HG03045 (cell line): ENCODE data around the gene ALG1.
A peak's percentile ranks its signal among the peaks of the same experiment; 100 is the strongest.

Experiments
- ATAC-seq: cut with Tn5 transposase; IDR thresholded peaks from one replicate; pipeline ENCODE4 v1.9.1; 2021; ENCODE audit warnings: mild to moderate bottlenecking, moderate library complexity; ENCODE audit not compliant: unreplicated experiment

Gene ALG1

DNA sequence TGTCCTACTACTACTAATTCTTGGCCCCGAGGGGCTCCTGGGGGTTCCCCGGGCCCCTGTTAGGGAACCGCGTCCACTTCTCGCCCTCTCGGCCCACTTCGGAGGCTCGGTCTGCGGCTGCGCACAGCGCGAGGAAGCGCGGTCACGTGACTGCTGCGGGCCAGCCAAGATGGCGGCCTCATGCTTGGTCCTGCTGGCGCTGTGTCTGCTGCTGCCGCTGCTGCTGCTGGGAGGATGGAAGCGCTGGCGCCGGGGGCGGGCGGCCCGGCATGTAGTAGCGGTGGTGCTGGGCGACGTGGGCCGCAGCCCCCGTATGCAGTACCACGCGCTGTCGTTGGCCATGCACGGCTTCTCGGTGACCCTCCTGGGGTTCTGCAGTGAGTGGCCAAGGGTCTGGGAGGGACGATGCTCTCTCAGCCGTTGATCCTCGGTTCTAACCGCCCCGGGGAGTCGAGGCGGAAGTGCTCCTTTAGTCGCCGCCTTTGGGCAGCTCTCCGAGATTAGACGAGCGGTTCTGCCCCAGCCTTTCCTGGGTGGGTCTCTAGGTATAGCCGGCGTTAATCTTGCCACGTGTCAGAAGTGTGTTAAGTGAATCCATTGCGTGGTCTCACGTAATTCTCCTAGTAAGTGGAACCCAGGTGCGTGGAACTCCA is at the start of gene ALG1:
ALG1 (plus strand) TSS at position 163 of the 653 bp plus-strand sequence; CDS start at position 170, 7 bp downstream.
- ATAC-seq = peak; percentile 81

GRCh38 chr16:5022521-5022920 is 49.1 kb upstream of the ALG1 start:
- no peak for ATAC-seq

GRCh38 chr16:5024632-5025031 is 47.0 kb upstream of the ALG1 start:
- ATAC-seq = no peak

GRCh38 chr16:5025171-5025632 is 46.4 kb upstream of the ALG1 start:
- no peak for ATAC-seq

DNA sequence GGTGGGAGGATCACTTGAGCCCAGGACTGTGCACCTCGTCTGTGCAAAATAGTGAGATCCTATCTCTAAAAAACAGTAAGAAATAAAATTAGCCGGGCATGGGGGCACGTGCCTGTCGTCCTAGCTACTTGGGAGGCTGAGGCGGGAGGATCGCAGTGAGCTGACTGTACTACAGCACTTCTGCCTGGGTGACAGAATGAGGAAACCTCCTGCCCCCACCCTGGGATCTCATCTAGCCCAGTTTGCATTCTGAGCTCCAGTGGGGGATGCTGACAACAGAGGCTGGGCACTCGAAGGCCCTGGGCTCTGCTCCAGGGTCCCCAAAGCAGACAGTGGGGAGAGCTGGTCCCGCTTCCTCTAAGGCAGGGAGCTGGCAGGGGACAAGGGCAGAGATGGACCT is 45.0 kb upstream of the ALG1 start:
- no peak for ATAC-seq

DNA sequence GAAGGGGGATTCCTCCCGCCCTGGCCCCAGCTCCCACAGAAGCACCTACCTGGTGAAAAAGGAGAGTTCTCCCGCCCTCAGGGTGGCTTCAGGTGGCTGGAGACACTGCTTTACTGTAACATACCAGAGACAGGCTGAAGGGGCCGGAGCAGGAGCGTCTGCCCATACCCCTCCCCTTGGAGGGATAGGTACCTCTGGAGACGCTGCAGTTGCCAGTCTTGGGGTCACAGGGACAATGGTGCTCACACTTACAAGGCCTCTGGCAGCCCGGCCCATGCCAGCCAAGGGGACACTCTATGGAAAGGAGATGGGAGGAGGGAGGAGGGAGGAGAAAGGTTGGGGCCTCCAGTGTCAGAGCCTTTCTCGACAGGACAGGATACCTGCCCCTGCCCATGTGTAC is 44.6 kb upstream of the ALG1 start:
- no peak for ATAC-seq

DNA sequence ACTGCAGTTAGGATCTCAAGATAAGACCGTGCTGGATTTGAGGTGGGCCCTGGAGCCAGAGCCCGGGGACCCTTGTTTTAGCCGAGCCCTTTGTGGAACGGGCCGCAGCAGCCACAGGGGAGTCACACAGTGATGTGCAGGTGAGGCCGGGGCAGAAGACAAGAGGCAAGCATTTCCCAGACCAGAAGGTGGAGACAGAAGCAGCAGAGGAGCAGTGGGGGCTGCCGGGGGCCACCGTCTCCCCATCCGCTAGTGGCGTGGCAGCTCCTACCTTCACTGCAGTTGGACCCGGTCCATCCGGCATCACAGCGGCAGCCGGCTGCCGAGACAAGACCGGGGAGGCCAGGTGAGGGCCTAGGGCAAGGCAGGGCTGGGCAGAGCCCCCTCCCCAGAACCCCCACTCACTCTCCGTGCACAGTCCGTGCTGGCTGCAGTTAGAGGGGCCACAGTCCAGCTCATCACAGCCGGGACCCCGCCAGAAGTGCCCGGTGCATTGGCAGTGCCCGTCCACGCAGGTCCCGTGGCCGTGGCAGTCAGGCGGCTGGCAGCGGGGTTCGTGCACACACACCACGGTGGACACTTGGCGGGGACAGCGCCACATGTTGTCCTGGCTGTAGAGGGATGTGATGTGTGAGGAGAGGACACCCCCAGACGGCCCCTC is 43.9 kb upstream of the ALG1 start:
- ATAC-seq = no peak

DNA sequence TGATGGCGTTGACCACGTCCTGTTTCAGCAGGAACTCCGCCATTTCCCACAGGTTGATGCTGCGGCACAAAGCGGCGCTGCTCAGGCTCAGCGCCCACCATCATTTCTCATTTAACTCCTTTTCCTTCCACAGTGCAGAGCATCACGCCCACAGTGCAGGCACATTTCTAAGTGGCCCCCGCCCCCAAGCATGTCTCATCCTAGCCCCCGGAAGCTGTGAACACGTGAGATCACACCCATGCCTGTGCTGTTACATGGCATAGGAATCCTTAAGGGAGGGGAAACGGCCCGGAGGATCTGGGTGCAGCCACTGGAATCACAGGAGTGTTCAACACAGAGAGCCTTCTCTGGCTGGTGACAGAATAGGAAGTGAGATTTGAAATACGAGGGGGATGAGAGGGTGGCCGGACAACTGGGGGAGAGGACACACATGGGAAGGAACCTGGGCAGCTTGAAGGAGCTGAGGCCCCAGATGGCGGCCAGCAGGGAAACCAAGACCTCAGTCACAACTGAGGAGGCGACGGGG is 42.6 kb upstream of the ALG1 start:
- no peak for ATAC-seq

DNA sequence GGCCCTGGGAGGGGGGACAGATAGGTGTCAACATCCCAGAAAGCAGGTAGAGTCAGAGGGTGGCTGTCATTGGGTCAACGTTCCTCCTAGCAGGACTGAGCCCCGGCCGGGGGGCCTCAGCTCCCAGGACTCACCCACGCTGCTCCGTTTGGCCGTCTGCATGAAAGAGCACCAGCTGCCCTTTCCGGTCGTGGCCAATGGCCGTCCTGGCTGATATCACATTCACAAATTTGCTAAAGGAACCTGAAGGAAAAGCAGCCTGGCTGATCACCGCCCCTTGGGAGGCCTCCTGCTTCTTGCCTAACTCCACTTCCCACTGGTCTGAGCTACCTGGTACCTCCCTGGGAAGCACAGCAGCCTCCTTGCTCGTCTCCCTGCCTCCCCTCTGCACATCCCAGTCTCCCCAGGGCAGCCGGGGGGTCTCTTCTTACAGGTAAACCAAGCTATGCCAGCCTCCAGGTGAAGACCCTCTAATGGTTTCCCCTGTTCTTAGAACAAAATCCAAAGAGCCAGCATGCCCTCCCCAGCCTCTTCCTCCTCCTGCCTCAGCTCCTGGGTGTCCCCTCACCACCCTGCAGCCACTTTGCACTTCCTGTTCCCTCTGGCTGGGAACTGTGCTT is 41.3 kb upstream of the ALG1 start:
- no peak for ATAC-seq

GRCh38 chr16:5031601-5032000 is 40.0 kb upstream of the ALG1 start:
- ATAC-seq = no peak

DNA sequence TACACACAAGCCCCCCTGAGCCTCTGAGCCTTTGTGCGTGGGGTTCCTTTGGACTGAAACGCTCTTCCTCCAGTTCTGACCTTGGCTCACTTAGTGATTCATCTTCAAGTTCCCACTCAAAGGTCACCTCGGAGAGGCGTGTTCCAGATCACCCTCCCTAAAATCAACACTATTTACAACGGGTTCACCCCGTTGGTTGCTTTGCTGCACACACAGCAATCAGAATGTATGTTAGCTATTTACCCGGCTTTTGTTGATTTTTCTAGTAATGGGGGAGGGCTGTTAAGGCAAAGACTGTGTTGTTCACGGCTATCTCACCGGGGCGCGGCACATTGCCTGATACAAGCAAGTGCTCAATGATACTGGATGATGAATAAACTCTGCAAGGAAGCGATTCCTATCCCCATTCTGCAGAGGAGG is 38.9 kb upstream of the ALG1 start:
- ATAC-seq = no peak

DNA sequence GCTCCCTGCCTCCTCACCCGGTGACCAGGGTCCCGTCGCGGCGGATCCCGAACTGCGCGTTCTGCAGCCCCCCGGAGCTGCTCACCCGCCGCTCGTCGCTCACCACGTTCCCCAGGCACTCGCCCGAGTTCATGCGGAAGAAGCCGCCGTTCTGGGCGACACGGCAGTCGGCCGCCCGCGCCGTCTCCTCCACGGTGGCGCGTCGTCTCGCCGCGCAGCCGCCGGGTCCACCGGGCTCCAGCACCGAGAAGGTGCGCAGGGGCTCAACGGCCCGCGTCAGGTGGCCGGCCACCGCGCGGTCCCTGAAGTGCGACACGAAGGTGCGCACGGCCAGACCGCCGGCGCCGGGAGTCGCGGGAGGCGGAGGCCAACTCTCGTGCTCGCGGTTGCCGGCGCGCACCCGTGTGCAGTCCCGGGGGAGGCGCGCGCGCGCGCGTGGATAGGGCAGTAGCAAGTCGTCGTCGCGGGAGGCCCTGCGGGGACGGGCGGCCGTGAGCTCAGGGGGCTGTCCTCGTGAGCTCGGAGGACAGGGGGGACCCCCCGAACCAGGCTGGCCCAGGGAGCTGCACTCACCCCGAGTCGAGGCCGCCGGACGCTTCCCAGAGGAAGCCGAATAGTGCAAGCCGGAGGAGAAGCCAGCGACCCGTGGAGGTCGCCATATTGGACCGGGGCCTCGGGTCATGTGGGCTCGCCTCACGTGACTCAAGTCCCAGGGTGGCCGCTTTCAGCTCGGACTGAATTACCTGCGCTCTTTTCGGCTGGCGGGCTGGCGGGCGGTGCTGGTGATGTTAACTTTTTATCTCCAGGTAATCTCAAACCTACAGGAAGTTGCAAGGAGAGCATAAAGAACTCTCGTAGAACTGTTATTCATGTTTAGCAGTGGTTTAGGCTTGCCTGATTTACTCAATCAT is 38.1 kb upstream of the ALG1 start, which contains the start of gene NAGPA:
NAGPA (minus strand) TSS at position 680 of the 911 bp plus-strand sequence; CDS start at position 659, 21 bp downstream.
- peak; percentile 81 for ATAC-seq

GRCh38 chr16:5034167-5034523 is 37.5 kb upstream of the ALG1 start:
- no peak for ATAC-seq

DNA sequence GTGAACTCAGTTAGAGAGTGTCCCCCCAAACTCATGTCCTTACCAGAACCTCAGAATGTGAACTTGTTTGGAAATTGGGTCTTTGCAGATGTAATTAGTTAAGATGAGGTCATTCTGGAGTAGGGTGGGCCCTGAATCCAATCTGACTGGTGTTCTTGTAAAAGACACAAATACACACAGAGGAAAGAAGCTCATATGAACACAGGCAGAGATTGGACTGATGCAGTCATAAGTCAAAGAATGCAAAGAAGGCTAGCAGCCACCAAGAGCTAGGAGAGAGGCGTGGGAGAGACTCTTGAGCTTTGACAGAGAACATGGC is 35.8 kb upstream of the ALG1 start:
- ATAC-seq = no peak

GRCh38 chr16:5036228-5037156 is 35.2 kb upstream of the ALG1 start:
- ATAC-seq = no peak

DNA sequence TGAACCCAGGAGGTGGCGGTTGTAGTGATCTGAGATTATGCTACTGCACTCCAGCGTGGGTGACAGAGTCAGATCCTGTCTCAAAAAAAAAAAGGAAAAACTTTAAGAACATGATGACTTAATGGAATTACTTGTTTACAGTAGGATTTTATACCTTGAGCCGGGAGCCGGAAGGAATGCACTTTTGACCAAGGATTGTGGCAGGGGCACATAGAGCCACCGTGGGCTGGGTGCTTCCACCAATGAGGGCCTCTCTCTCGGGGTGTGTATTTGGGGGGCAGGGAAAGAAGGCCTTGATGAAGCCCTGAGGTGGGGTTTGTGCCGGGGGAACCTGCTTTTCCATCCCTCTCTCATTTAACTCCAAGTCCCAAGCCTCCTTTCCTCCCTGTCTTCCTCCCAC is 31.2 kb upstream of the ALG1 start:
- no peak for ATAC-seq

- ATAC-seq = no peak
Measured at GRCh38 chr16:5041600-5042133, 30.0 kb upstream of the ALG1 start.

DNA sequence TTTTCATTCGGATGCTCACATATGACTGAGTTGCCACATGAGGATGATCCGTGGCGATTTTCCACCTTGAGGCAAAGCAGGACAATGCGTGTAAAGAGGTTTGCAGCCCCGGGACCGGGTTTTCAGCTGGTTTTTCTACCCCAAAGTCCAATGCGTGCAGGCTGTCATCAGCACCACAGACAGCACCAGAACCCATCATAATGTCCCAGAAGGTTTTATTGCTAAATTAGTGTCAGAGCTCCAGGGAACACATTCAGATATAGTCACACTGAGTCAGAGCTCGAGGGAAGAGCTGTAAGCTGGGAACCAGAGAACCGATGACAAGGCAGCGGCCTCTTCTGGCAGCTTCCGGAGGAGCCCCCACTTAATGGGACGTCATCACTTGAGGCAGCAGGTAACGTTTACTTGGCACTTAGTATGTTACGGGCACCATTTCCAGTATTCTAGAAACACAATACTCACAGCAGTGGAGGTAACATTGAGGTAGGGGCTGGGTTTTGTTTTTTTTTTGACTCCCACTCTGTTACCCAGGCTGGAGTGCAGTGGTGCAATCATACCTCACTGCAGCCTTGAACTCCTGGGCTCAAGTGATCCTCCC is 29.0 kb upstream of the ALG1 start:
- ATAC-seq = no peak

DNA sequence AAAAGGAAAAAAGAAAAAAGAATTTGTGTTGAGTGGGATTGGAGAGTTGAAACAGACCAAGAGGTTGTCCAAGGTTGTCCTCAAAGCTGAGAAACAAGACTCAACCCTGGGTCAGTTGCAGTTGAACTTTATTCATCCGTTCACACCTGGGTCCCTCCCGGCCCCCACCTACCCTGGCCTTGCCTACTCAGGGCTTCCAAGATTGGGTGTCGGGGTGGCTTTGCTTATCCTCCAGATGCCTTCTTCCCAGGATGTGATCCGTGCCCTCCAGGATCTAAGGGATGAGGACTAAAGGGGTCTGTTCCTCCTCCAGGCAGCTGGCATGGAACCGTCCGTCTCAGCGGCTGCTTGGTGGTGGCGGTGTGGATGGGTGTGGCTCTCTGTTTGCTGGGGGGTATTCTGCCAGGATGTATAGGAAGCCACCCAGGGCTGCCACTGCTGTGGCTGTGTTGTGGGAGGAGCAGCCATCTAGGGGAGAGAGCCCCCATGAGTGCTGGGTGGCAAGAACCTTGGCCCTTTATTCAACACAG is 27.6 kb upstream of the ALG1 start:
- no peak for ATAC-seq
